Endodermal cell (in vitro differentiated cells): ENCODE data around the gene MDFIC. TPM values are rescaled to one million over a fixed set of nuclear protein-coding genes. Genes with fewer than 3 reads are reported as not detected.

Experiments
- DNase-seq: peaks from one replicate; pipeline ENCODE4 v3.0.0-alpha.2; 2017
- H3K27ac ChIP-seq: 2 replicates; pipeline ENCODE4 v1.5.1; 2013; ENCODE audit warnings: mild to moderate bottlenecking, low read depth, low read length, moderate library complexity
- H3K27me3 ChIP-seq: 2 replicates; pipeline ENCODE4 v1.6.1; 2013; ENCODE audit warnings: mild to moderate bottlenecking, low read length, moderate library complexity; ENCODE audit not compliant: insufficient read depth, control insufficient read depth, poor library complexity, severe bottlenecking
- H3K36me3 ChIP-seq: 2 replicates; pipeline ENCODE4 v1.7.0; 2013; ENCODE audit warnings: mild to moderate bottlenecking, low read length, moderate library complexity; ENCODE audit not compliant: control insufficient read depth, insufficient read depth
- H3K4me1 ChIP-seq: one replicate; pipeline ENCODE4 v1.7.0; 2013; ENCODE audit warnings: low read length; ENCODE audit not compliant: control insufficient read depth, insufficient read depth
- H3K4me3 ChIP-seq: 2 replicates; pipeline ENCODE4 v1.5.1; 2013; ENCODE audit warnings: mild to moderate bottlenecking, low read length, moderate library complexity
- H3K9ac ChIP-seq: 2 replicates; pipeline ENCODE4 v1.6.1; 2013; ENCODE audit warnings: mild to moderate bottlenecking, low read length, moderate library complexity; ENCODE audit not compliant: poor library complexity, severe bottlenecking; ENCODE audit errors: extremely low read depth
- H3K9me3 ChIP-seq: 2 replicates; pipeline ENCODE4 v1.6.1; 2013; ENCODE audit warnings: mild to moderate bottlenecking, low read length, moderate library complexity; ENCODE audit not compliant: control insufficient read depth
- H3K27ac Mint-ChIP-seq: 2 replicates; pipeline ENCODE4 v1.8.0; 2020; ENCODE audit warnings: mixed read lengths
- H3K27me3 Mint-ChIP-seq: 2 replicates; pipeline ENCODE4 v1.8.0; 2021; ENCODE audit warnings: mild to moderate bottlenecking, mixed read lengths; ENCODE audit not compliant: insufficient read depth
- H3K36me3 Mint-ChIP-seq: 2 replicates; pipeline ENCODE4 v1.8.0; 2020; ENCODE audit warnings: low read depth, mixed read lengths
- H3K4me1 Mint-ChIP-seq: 2 replicates; pipeline ENCODE4 v1.8.0; 2020; ENCODE audit warnings: mixed read lengths
- H3K4me3 Mint-ChIP-seq: 2 replicates; pipeline ENCODE4 v1.8.0; 2020; ENCODE audit warnings: mild to moderate bottlenecking, moderate library complexity, mixed read lengths
- H3K9me3 Mint-ChIP-seq: 2 replicates; pipeline ENCODE4 v1.8.0; 2020; ENCODE audit warnings: mild to moderate bottlenecking, mixed read lengths
- WGBS, 2 experiments: methylation state at CpG; one replicate each; pipeline versions ENCODE4 v1.1.5 to v1.1.7; 2013; ENCODE audit warnings: missing lambda C conversion rate in 2 of 2, mixed read lengths in 1 of 2; ENCODE audit not compliant: insufficient coverage in 1 of 2, insufficient read length in 1 of 2; 5-methylcytosine and 5-hydroxymethylcytosine counted together
- total RNA-seq, 2 donors: library from RNA; stranded (reverse); fragmentation: NEBNext Ultra II Directional in 1 of 2; extraction: Animal tissue kit (Norgen Biotek cat#: 25700) in 1 of 2; gene quantifications; 2 replicates in 1 of 2; 3 replicates in 1 of 2; pipeline ENCODE4 v1.2.1, GENCODE V29; 2021
- TF ChIP-seq, protein P1 (sequence below): fragments of 200-600 bp; sonication (generic); conservative IDR thresholded peaks from 2 replicates; pipeline ENCODE4 v1.5.0; 2021; ENCODE audit warnings: antibody characterized with exemption, mild to moderate bottlenecking

Gene MDFIC
- total RNA-seq, 2 donors from 2014 or later: 7.4 to 15.1 TPM

DNA sequence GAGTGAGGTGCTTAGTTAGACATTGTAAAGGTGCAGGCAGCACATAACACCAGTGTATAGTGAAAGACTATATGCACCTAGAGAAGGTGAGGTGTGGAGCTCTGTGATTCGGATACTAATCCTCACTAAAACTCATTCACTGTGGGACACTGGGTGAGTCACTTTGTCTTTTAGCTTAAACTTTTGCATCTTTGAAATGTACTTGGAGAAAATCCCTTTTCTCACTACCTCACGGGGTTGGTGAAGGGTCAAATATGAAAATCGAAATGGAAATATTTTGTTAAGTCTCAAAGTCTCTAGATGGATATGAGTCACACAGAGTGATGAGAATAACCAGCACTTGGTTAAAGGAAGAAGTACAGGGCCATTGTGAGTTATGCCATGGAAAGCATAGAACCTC, 38.0 kb downstream of the MDFIC start:
- H3K9me3 Mint-ChIP-seq: no peaks in the 10 kb centered on the region
- H3K36me3 Mint-ChIP-seq: no peaks in the 10 kb centered on the region
- Histone ChIP-seq H3K9me3 (no peaks in the 10 kb centered on the region), H3K4me1 (peaks cover 5% of the 10 kb centered on the region), H3K36me3 (no peaks in the 10 kb centered on the region), H3K4me3 (no peak overlapping the region), H3K27me3 (no peaks in the 10 kb centered on the region), H3K9ac (no peak overlapping the region), H3K27ac (no peak overlapping the region)
- 92 to 97% methylated on average over 2 to 3 of the region's 3 CpGs for WGBS, 2 experiments
- no peak overlapping the region for H3K27ac Mint-ChIP-seq
- no peak for DNase-seq
- peaks cover 18% of the 10 kb centered on the region for H3K4me1 Mint-ChIP-seq
- TF ChIP-seq, protein P1, sequence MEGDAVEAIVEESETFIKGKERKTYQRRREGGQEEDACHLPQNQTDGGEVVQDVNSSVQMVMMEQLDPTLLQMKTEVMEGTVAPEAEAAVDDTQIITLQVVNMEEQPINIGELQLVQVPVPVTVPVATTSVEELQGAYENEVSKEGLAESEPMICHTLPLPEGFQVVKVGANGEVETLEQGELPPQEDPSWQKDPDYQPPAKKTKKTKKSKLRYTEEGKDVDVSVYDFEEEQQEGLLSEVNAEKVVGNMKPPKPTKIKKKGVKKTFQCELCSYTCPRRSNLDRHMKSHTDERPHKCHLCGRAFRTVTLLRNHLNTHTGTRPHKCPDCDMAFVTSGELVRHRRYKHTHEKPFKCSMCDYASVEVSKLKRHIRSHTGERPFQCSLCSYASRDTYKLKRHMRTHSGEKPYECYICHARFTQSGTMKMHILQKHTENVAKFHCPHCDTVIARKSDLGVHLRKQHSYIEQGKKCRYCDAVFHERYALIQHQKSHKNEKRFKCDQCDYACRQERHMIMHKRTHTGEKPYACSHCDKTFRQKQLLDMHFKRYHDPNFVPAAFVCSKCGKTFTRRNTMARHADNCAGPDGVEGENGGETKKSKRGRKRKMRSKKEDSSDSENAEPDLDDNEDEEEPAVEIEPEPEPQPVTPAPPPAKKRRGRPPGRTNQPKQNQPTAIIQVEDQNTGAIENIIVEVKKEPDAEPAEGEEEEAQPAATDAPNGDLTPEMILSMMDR: no peak
- no peak overlapping the region for H3K4me3 Mint-ChIP-seq
- H3K27me3 Mint-ChIP-seq: no peaks in the 10 kb centered on the region

DNA sequence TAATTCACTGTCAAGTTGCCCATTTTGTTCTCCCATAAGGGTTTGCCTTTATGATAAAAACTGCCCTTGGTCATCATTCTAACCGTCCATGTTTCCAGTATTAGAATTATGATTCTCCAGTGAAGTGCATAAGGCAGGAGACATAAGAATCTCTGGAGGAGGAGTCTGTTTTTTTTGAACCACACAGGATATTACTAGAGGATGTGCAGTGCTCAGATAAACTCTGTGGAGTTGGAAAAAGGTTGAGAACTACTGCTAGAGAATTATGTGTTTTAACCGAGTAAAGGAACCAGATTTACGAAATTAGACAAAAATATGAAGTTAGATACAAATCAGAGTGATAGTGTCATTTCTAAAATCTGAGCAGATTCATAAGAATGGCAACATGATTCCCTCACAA, 40.5 kb downstream of the MDFIC start:
- peaks cover 5% of the 10 kb centered on the region for H3K4me1 ChIP-seq
- no peaks in the 10 kb centered on the region for H3K9me3 Mint-ChIP-seq
- H3K36me3 Mint-ChIP-seq: no peaks in the 10 kb centered on the region
- no peaks in the 10 kb centered on the region for H3K36me3 ChIP-seq
- DNase-seq: no peak
- WGBS, 2 experiments: 91 to 100% methylated on average over 2 to 3 of the region's 3 CpGs
- H3K9me3 ChIP-seq: no peaks in the 10 kb centered on the region
- H3K27ac Mint-ChIP-seq: no peak overlapping the region
- no peak overlapping the region for H3K4me3 ChIP-seq
- H3K27me3 ChIP-seq: no peaks in the 10 kb centered on the region
- no peak overlapping the region for H3K4me3 Mint-ChIP-seq
- no peak overlapping the region for H3K9ac ChIP-seq
- H3K4me1 Mint-ChIP-seq: peaks cover 11% of the 10 kb centered on the region
- no peaks in the 10 kb centered on the region for H3K27me3 Mint-ChIP-seq
- no peak overlapping the region for H3K27ac ChIP-seq
- TF ChIP-seq, protein P1: no peak

DNA sequence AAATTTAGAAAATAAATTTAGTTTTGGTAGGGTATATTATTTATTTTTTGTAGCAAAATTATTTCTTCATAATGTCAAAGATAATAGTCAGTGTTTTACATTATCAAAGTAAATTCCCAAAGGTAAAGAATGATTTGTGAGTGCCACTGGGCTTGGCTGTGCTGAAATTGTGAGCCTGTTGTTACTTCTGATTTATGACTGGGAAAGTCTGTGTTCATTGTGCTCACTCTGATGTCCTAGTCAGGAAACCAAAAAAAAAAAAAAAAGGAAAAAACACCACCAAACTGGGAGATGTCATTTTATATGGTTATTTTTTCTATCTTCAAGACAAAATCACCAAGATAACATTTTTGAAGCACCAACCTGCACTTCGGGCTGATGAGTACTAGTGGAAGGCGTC, 44.3 kb downstream of the MDFIC start:
- Mint-ChIP-seq H3K4me1 (peaks cover 6% of the 10 kb centered on the region), H3K27me3 (no peaks in the 10 kb centered on the region), H3K27ac (no peak overlapping the region), H3K9me3 (no peaks in the 10 kb centered on the region), H3K4me3 (no peak overlapping the region), H3K36me3 (no peaks in the 10 kb centered on the region)
- DNase-seq: no peak
- Histone ChIP-seq H3K4me1 (no peaks in the 10 kb centered on the region), H3K4me3 (no peak overlapping the region), H3K27me3 (no peaks in the 10 kb centered on the region), H3K9me3 (no peaks in the 10 kb centered on the region), H3K36me3 (no peaks in the 10 kb centered on the region), H3K27ac (no peak overlapping the region), H3K9ac (no peak overlapping the region)
- 87% methylated on average over 2 of the region's 2 CpGs; no CpG with 5 or more reads in 1 of the 2 experiments for WGBS, 2 experiments
- TF ChIP-seq, protein P1: no peak
